Measurements from ENCODE around the gene BORCS6. TPM values are rescaled to one million over a fixed set of nuclear protein-coding genes. Genes with fewer than 3 reads are reported as not detected.

BORCS6 gene
- total and polyA plus RNA-seq, 2 of the 13 experiments (the other 11 are each of a cell fraction or from before 2014, with no cell fraction given) = 2.0 to 5.1 TPM

DNA sequence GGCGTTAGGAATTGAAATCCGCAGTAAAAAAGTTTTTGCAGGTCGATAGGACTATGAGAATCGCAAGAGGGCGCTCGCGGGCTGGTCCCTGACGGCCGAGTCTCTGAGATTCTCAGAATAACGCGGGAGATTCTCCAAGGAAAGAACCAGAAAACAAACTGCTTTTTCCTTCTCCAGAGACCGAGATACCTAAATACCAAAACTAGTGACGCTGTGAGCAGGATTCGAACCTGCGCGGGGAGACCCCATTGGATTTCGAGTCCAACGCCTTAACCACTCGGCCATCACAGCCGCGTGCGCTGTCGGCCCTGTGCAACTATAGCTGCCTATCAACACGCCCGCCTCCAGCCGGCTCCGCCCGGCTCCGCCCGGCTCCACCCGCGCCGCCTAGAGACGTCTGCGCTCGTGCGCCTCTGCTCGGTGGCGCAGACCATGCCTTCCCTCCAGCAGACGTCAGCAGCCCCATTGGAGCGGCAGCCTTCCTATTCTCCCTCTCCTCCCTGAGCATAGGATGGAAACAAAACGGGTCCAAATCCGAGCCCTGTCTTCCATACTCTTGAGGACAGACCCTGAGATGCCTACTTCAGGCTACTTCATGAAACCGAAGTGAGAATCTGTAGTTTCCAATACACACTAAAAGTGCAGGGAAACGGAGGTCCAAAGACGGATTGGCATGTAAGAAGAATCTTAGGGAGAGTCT lies 51.2 kb downstream of the BORCS6 start (continued):
- TF ChIP-seq, protein P1, sequence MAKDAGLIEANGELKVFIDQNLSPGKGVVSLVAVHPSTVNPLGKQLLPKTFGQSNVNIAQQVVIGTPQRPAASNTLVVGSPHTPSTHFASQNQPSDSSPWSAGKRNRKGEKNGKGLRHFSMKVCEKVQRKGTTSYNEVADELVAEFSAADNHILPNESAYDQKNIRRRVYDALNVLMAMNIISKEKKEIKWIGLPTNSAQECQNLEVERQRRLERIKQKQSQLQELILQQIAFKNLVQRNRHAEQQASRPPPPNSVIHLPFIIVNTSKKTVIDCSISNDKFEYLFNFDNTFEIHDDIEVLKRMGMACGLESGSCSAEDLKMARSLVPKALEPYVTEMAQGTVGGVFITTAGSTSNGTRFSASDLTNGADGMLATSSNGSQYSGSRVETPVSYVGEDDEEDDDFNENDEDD (CRISPR knock-in tag; IDR thresholded peaks at IDR 0.05; ENCODE audit: borderline replicate concordance) = peak; percentile 82; the same call in 1 of the 2 replicates
- TF ChIP-seq, protein P2, sequence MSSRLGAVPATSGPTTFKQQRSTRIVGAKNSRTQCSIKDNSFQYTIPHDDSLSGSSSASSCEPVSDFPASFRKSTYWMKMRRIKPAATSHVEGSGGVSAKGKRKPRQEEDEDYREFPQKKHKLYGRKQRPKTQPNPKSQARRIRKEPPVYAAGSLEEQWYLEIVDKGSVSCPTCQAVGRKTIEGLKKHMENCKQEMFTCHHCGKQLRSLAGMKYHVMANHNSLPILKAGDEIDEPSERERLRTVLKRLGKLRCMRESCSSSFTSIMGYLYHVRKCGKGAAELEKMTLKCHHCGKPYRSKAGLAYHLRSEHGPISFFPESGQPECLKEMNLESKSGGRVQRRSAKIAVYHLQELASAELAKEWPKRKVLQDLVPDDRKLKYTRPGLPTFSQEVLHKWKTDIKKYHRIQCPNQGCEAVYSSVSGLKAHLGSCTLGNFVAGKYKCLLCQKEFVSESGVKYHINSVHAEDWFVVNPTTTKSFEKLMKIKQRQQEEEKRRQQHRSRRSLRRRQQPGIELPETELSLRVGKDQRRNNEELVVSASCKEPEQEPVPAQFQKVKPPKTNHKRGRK (CRISPR knock-in tag; IDR thresholded peaks at IDR 0.05) = no peak
- TF ChIP-seq ZBTB38 (CRISPR knock-in tag; IDR thresholded peaks at IDR 0.05) = peak; percentile 49; the same call in 1 of the 2 replicates
- no peak for TF ChIP-seq JDP2 (CRISPR knock-in tag; IDR thresholded peaks at IDR 0.05; ENCODE audit: borderline replicate concordance)
- no peak for TF ChIP-seq ZNF253 (CRISPR knock-in tag; IDR thresholded peaks at IDR 0.05; ENCODE audit: borderline replicate concordance)
- TF ChIP-seq TBL1XR1 (IDR thresholded peaks at IDR 0.05; ENCODE audit: borderline replicate concordance, low read length, partially characterized antibody) = no peak
- TF ChIP-seq SOX13 (IDR thresholded peaks at IDR 0.05) = 0 out of 2 replicates have a peak, but pooled peaks have one; percentile 22
- peak in 1 of 2 experiments; percentile 54; a peak in 2 of 4 replicates for TF ChIP-seq SOX13 (CRISPR knock-in tag; conservative IDR thresholded peaks at IDR 0.05 in 1 of 2, IDR thresholded peaks at IDR 0.05 in 1 of 2)
- no peak for TF ChIP-seq THYN1 (CRISPR knock-in tag; IDR thresholded peaks at IDR 0.05; ENCODE audit: borderline replicate concordance, low read depth)
- TF ChIP-seq, protein P3, sequence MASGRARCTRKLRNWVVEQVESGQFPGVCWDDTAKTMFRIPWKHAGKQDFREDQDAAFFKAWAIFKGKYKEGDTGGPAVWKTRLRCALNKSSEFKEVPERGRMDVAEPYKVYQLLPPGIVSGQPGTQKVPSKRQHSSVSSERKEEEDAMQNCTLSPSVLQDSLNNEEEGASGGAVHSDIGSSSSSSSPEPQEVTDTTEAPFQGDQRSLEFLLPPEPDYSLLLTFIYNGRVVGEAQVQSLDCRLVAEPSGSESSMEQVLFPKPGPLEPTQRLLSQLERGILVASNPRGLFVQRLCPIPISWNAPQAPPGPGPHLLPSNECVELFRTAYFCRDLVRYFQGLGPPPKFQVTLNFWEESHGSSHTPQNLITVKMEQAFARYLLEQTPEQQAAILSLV (CRISPR knock-in tag; IDR thresholded peaks at IDR 0.05; ENCODE audit: borderline replicate concordance) = no peak; the same call in 1 of the 2 replicates
- TF ChIP-seq SETDB1 (CRISPR knock-in tag; IDR thresholded peaks at IDR 0.05; ENCODE audit: borderline replicate concordance) = no peak
- TF ChIP-seq ARNT (IDR thresholded peaks at IDR 0.05) = no peak
- TF ChIP-seq NFIB (CRISPR knock-in tag; IDR thresholded peaks at IDR 0.05; ENCODE audit: borderline replicate concordance) = no peak
- TF ChIP-seq, protein P4, sequence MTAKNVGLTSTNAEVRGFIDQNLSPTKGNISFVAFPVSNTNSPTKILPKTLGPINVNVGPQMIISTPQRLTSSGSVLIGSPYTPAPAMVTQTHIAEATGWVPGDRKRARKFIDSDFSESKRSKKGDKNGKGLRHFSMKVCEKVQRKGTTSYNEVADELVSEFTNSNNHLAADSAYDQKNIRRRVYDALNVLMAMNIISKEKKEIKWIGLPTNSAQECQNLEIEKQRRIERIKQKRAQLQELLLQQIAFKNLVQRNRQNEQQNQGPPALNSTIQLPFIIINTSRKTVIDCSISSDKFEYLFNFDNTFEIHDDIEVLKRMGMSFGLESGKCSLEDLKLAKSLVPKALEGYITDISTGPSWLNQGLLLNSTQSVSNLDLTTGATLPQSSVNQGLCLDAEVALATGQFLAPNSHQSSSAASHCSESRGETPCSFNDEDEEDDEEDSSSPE (CRISPR knock-in tag; IDR thresholded peaks at IDR 0.05) = peak; percentile 87
- TF ChIP-seq ZNF10 (CRISPR knock-in tag; IDR thresholded peaks at IDR 0.05; ENCODE audit: borderline replicate concordance, low read depth) = no peak
- peak; percentile 76; the same call in 1 of the 2 replicates for TF ChIP-seq ESRRA (CRISPR knock-in tag; IDR thresholded peaks at IDR 0.05; ENCODE audit: low read depth)
- TF ChIP-seq, protein P5, sequence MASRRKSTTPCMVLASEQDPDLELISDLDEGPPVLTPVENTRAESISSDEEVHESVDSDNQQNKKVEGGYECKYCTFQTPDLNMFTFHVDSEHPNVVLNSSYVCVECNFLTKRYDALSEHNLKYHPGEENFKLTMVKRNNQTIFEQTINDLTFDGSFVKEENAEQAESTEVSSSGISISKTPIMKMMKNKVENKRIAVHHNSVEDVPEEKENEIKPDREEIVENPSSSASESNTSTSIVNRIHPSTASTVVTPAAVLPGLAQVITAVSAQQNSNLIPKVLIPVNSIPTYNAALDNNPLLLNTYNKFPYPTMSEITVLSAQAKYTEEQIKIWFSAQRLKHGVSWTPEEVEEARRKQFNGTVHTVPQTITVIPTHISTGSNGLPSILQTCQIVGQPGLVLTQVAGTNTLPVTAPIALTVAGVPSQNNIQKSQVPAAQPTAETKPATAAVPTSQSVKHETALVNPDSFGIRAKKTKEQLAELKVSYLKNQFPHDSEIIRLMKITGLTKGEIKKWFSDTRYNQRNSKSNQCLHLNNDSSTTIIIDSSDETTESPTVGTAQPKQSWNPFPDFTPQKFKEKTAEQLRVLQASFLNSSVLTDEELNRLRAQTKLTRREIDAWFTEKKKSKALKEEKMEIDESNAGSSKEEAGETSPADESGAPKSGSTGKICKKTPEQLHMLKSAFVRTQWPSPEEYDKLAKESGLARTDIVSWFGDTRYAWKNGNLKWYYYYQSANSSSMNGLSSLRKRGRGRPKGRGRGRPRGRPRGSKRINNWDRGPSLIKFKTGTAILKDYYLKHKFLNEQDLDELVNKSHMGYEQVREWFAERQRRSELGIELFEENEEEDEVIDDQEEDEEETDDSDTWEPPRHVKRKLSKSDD (CRISPR knock-in tag; IDR thresholded peaks at IDR 0.05; ENCODE audit: low read depth) = 0 out of 2 replicates have a peak, but pooled peaks have one; percentile 19
- TF ChIP-seq SP4 (CRISPR knock-in tag; IDR thresholded peaks at IDR 0.05) = peak; percentile 91
- peak; percentile 80; the same call in 1 of the 2 replicates for TF ChIP-seq ATF7-NPFF (CRISPR knock-in tag; IDR thresholded peaks at IDR 0.05; ENCODE audit: low read depth)
- no peak for TF ChIP-seq ZNF44 (CRISPR knock-in tag; IDR thresholded peaks at IDR 0.05)

Measured in HepG2 (cell line).